NCI-H2107 treated with DMSO at 0.1 percent for 48 hours (cell line): ENCODE data around the gene MCU.
"Not testable (repeated sequence)": the region's sequence is repeated elsewhere in the genome, so short reads cannot be mapped to it uniquely, and the experiment has no call there.

Experiments
- DNase-seq: peaks from one replicate; lab custom pipeline; 2025; ENCODE audit not compliant: unreplicated experiment; lab: John Stamatoyannopoulos, UW

Gene MCU

DNA sequence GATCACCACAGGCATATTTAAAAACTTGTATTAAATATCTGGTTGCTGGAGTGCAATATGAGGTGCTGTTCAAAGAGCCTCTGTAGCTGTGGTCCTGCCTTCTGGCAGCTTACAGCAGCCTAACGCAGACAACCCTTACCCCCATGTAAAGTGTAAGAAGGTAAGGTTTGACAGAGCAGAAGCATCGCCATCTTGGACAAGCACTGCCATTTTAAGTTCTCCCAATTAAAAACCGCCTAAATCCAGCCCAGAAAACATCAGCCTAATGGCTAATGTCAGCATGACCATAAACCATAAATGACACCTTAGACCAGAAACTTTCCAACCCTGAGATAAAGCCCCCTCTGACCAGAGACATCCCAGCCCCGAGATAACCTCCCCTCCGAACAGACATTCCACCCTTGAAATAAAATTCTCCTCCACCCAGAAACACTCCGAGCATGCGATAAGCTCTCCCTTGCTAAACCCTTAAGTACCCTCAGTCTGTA, 196.3 kb downstream of the MCU start:
- DNase-seq, result no peak

GRCh38 chr10:72889391-72889831, 197.5 kb downstream of the MCU start:
- DNase-seq, result peak; percentile 20

DNA sequence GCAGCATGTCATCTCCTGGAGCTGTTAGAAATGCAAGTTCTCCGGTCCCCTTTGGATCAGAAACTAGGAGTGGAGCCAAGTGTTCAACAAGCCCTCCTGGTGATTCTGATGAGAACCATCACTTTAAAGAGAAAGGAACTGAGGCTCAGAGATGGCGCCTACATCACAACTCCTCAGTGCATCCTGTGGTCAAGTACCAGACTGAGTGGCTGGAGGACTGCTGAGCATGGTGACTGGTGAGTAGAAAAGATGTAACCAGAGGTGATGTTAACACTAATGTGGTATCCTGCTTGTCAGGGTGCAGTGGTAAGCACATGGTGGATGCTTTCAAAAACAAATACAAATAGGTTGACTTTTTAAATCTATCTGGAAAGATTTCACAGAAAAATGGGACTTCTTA, 198.1 kb downstream of the MCU start:
- DNase-seq, result no peak

DNA sequence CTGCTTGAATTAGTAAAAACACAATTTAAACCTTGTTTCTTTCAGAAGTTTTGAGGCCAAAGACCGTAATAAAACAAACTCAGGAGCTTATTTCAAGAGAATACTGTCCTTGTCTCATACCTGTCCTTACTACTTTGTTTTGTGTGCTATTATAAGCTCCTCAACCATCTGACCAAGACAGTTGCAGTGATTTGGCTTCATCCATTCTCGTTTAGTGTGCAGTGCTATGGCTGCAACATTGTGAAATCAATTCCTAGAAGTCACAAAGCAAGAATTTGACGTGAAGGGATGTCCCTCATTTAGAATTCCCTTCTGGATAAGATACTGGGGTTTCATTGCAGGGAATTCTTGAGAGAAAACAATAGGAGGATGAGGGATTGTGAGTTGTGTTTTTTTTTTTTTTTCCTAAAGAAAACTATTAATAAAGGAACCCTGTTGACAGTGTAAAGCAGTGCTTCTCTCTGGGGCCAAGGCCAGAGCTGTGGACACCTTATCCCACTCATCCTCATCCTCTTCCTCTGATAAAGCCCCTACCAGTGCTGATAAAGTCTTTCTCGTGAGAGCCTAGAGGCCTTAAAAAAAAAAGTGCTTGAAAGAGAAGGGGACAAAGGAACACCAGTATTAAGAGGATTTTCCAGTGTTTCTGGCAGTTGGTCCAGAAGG, 201.3 kb downstream of the MCU start, which contains the start of gene OIT3:
Gene OIT3 (plus strand): TSS at position 604 of the 663 bp plus-strand sequence. CDS start 60 bp downstream, outside the sequence.
- no peak for DNase-seq

GRCh38 chr10:72895236-72895850, 203.4 kb downstream of the MCU start:
- DNase-seq, result no peak

DNA sequence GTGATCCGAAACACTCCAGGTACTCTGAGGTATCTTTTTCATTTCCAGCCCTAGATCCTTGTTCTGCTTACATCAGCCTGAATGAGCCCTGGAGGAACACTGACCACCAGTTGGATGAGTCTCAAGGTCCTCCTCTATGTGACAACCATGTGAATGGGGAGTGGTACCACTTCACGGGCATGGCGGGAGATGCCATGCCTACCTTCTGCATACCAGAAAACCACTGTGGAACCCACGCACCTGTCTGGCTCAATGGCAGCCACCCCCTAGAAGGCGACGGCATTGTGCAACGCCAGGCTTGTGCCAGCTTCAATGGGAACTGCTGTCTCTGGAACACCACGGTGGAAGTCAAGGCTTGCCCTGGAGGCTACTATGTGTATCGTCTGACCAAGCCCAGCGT, 206.7 kb downstream of the MCU start:
- no peak for DNase-seq

DNA sequence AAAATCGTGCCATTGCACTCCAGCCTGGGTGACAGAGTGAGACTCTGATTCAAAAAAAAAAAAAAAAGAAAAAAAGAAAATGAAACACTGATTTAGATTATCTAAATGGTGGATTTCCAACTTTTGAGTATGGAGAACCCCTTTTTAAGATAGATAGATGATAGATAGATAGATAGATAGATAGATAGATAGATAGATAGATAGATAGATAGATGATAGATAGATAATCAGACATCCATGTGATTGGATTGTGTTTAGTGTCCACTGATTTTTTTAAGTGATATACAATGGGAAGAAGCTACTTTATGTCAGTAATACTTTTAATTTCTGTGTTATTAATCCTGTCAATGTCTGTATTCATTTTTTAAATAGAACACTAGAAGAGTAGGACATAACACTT, 207.6 kb downstream of the MCU start:
- no peak for DNase-seq

DNA sequence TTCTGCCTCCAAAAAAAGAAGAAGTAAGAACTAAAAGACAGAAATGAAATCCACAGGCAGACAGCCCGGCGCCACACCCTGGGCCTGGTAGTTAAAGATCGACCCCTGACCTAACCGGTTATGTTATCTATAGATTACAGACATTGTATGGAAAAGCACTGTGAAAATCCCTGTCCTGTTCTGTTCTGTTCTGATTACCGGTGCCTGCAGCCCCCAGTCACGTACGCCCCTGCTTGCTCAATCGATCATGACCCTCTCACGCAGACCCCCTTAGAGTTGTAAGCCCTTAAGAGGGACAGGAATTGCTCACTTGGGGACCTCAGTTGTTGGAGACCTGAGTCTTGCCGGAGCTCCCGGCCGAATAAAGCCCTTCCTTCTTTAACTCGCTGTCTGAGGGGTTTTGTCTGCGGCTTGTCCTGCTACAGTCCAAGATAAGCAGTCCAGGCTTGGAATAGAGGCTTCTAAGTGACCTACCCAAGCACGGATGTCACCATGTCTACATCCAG, 212.1 kb downstream of the MCU start:
- DNase-seq, result not testable (repeated sequence)

DNA sequence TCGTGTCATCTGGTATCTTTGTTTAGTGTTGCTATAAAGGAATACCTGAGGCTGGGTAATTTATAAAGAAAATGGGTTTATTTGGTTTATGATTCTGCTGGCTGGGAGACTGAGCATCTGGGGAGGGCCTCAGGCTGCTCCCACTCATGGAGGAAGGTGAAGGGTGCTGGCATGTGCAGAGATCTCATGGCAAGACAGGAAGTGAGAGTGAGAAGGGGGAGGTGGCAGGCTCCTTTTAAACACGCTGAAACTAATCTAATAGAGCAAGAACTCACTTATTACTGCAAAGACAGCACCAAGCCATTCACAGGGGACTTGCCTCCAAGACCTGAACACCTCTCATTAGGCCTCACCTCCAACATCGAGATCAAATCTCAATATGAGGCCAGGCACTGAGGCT, 212.9 kb downstream of the MCU start:
- DNase-seq, result no peak

GRCh38 chr10:72906446-72906845, 214.5 kb downstream of the MCU start:
- DNase-seq, result no peak

DNA sequence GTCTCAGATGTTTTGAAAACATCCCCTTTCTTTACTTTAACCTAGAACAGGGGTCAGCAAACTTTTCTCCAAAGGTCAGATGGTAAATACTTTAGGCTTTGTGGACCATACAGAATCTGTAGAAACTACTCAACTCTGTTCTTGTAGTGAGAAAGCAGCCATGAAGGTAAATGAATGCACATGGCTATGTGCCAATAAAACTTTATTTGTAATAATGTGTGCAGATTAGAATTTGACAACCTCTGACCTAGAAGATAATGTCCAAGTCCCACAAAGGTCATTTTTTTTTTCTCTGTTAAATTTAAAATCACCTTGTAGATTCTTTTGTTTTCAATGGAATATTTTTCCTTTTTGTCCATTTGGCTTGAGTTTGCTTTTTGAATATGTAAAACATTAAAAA, 218.8 kb downstream of the MCU start:
- DNase-seq, result no peak

GRCh38 chr10:72911758-72912157, 219.8 kb downstream of the MCU start:
- DNase-seq, result no peak

DNA sequence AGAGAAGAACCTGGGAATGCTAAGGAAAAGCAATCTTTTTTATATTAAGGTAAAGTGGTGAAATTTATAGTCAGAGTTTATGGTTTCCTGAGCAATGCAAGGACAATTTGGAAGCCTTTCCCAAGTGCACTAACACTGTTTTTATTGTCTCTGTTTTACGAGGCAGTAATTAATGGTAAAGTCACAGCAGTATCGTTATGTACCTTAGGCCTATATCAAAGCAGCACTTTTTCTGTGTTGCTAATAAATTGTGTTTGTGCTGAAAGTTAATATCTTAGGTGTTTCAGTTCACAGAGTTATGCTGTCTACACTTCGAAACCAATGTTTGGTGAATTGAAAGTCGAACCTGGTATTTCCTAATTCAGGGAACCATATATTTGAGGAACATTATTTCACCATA, 220.8 kb downstream of the MCU start:
- DNase-seq, result no peak

DNA sequence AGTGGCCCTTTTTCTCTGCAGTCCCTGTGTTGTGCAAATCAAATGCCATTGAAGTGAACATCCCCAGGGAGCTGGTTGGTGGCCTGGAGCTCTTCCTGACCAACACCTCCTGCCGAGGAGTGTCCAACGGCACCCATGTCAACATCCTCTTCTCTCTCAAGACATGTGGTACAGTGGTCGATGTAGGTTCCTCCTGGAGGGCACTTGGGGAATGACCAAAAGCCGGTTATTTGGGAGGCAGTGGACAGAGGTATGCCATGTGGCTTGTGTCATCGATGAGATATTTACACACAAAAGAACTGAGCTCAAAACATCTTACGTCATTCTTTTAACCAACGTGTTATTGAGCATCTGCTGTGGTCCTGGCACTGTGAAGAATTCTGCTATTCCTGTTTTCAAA, 221.3 kb downstream of the MCU start:
- DNase-seq, result no peak

- not testable (repeated sequence) for DNase-seq
Measured at GRCh38 chr10:72917201-72917600, 225.3 kb downstream of the MCU start.

DNA sequence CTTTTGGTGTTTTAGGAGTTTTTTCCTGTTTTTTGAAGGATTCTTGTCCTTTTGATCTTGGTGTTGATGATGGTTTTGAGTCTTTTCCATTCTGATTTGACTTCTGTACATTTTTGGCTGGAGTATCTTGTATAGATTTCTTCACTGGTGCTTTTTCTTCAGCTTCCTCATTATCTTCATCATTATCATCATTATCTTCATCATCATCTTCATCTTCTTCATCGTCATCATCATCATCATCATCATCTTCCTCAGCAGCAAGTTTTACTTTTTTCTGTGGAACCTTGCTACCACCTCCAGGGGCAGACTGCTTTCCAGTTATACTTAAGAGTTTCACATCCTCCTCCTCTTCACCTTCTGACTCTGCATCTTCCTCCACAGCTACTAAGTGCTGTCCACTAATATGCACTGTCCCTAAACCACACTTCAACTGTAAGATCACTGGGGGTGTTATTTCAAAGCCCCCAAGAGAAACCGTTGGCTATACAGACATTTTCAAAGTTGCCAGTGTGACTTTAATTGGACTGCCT, 225.9 kb downstream of the MCU start:
- not testable (repeated sequence) for DNase-seq

- DNase-seq, result no peak
Measured at GRCh38 chr10:72918352-72918751, 226.4 kb downstream of the MCU start.

DNA sequence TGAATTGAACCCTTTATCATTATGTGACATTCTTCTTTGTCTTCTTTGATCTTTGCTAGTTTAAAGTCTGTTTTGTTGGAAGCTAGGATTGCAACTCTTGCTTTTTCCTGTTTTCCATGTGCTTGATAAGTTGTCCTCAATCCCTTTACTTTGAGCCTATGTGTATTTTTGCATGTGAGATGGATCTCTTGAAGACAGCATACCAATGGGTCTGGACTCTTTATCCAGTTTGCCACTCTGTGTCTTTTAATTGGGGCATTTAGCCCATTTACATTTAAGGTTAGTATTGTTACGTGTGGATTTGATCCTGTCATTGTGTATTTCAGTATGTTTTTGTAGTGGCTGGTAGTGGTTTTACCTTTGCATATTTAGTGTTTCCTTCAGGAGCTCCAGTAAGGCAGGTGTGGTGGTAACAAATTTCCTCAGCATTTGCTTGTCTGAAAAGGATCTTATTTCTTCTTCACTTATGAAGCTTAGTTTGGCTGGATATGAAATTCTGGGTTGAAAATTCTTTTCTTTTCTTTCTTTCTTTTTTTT, 229.3 kb downstream of the MCU start:
- DNase-seq, result not testable (repeated sequence)

DNA sequence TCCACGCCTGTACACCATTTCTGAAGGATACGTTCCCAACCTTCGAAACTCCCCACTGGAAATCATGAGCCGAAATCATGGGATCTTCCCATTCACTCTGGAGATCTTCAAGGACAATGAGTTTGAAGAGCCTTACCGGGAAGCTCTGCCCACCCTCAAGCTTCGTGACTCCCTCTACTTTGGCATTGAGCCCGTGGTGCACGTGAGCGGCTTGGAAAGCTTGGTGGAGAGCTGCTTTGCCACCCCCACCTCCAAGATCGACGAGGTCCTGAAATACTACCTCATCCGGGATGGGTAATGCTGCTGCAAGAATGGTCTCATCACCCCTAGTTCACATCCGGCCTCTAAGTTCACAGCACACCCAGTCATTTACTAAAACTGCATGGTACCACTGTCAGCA, 232.4 kb downstream of the MCU start:
- no peak for DNase-seq

- no peak for DNase-seq
Measured at GRCh38 chr10:72925951-72926465, 234.1 kb downstream of the MCU start.

DNA sequence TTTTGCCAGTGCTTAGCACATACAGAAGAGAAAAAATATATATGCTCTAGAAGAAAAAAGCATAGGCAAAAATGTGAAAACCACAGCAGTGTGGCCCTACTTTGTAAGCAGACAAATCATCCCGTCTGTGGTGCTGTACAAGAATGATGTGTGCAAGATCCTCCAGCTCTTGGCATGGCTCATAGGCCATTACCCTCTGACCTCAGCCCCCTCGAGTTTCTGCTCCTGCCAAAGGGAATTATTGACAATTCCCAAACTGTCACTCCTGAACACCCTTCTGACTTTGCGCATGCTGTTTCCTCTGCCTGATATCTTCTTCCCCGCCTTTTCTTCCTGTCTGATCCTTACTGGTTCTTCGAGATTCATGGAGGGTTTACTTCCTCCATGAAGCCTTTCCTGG, 235.5 kb downstream of the MCU start:
- DNase-seq, result no peak

DNA sequence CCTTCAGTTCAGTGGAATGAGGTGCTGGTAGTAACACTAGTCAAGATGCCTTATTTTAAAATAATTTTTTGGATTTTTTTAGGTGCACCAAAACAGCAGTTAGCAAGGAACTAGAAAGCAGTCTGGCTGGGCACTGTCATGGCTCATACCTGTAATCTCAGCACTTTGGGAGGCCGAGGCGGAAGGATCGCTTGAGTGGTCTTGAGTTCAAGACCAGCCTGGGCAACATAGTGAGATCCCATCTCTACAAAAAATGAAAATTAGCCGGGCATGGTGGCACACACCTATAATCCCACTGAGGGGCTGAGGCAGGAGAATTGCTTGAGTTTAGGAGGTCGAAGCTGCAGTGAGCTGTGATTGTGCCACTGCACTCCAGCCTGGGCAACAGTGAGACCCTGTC, 236.9 kb downstream of the MCU start:
- no peak for DNase-seq
